Mucosa of gallbladder (tissue), 1 donor: ENCODE measurements around the gene EAF1. TPM values are rescaled to one million over a fixed set of nuclear protein-coding genes. Genes with fewer than 3 reads are reported as not detected.
"Not testable (repeated sequence)": the region's sequence is repeated elsewhere in the genome, so short reads cannot be mapped to it uniquely, and the experiment has no call there.

ENCODE experiments used
- DNase-seq: peaks from one replicate; pipeline ENCODE4 v3.0.0-alpha.2; 2020; ENCODE audit warnings: low spot score
- total RNA-seq: library from RNA; stranded (reverse); gene quantifications from one replicate; pipeline ENCODE4 v1.2.1, GENCODE V29; 2021
- donor health status: DM: no; HTN: no; CAD: no.

The EAF1 gene
- total RNA-seq, 1 donor from 2014 or later, result 21.8 TPM

- DNase-seq, result no peak
These were observed 21.8 kb upstream of the EAF1 start for GRCh38 chr3:15405448-15406050.

GRCh38 chr3:15409239-15409638 lies 18.2 kb upstream of the EAF1 start:
- no peak for DNase-seq

- DNase-seq, result no peak
These were observed 17.6 kb upstream of the EAF1 start for GRCh38 chr3:15409774-15410173.

- not testable (repeated sequence) for DNase-seq
These were observed 16.4 kb upstream of the EAF1 start for GRCh38 chr3:15410966-15411365.

GRCh38 chr3:15420871-15421270 lies 6.5 kb upstream of the EAF1 start:
- DNase-seq, result no peak

GRCh38 chr3:15426579-15427118 lies 749 bp upstream of the EAF1 start:
- DNase-seq, result no peak

GRCh38 chr3:15427981-15428380 lies 583 bp downstream of the EAF1 start:
- DNase-seq, result no peak

GRCh38 chr3:15428539-15428938 lies 1.1 kb downstream of the EAF1 start:
- no peak for DNase-seq

- no peak for DNase-seq
These were observed 1.7 kb downstream of the EAF1 start for GRCh38 chr3:15429080-15429479.

- DNase-seq, result no peak
These were observed 3.2 kb downstream of the EAF1 start for GRCh38 chr3:15430624-15431023.

GRCh38 chr3:15431256-15431837 lies 3.9 kb downstream of the EAF1 start:
- no peak for DNase-seq

GRCh38 chr3:15433531-15433930 lies 6.1 kb downstream of the EAF1 start:
- no peak for DNase-seq

- DNase-seq, result no peak
These were observed 7.4 kb downstream of the EAF1 start for GRCh38 chr3:15434756-15435155.

GRCh38 chr3:15436246-15436645 lies 8.8 kb downstream of the EAF1 start:
- DNase-seq, result no peak

GRCh38 chr3:15438983-15439382 lies 11.6 kb downstream of the EAF1 start:
- no peak for DNase-seq

GRCh38 chr3:15439476-15439875 lies 12.1 kb downstream of the EAF1 start:
- DNase-seq, result no peak

- DNase-seq, result no peak
These were observed 13.5 kb downstream of the EAF1 start for GRCh38 chr3:15440891-15441290.

- no peak for DNase-seq
These were observed 16.6 kb downstream of the EAF1 start for GRCh38 chr3:15443826-15444524.

- DNase-seq, result no peak
These were observed 22.3 kb downstream of the EAF1 start for GRCh38 chr3:15449489-15450224.

GRCh38 chr3:15450438-15451215 lies 23.2 kb downstream of the EAF1 start:
- DNase-seq, result no peak
